ENCODE data around the gene GSN. TPM values are rescaled to one million over a fixed set of nuclear protein-coding genes. Genes with fewer than 3 reads are reported as not detected.

Gene GSN
- total RNA-seq, 1 experiment from 2014 or later: 207 TPM

- DNase-seq (ENCODE audit: low read depth): no peak
Observed at GRCh38 chr9:121302341-121302740, 34.4 kb downstream of the GSN start.

- no peak for DNase-seq (ENCODE audit: low read depth)
Observed at GRCh38 chr9:121302786-121303185, 34.8 kb downstream of the GSN start.

- DNase-seq (ENCODE audit: low read depth): no peak
Observed at GRCh38 chr9:121303456-121304451, 35.8 kb downstream of the GSN start.

GRCh38 chr9:121304707-121305106, 36.7 kb downstream of the GSN start:
- DNase-seq (ENCODE audit: low read depth): no peak

GRCh38 chr9:121305269-121305994, 37.5 kb downstream of the GSN start:
- no peak for DNase-seq (ENCODE audit: low read depth)

- DNase-seq (ENCODE audit: low read depth): no peak
Observed at GRCh38 chr9:121307976-121308375, 40.0 kb downstream of the GSN start.

- DNase-seq (ENCODE audit: low read depth): no peak
Observed at GRCh38 chr9:121308765-121309164, 40.8 kb downstream of the GSN start.

- no peak for DNase-seq (ENCODE audit: low read depth)
Observed at GRCh38 chr9:121309171-121309570, 41.2 kb downstream of the GSN start.

GRCh38 chr9:121309833-121310425, 42.0 kb downstream of the GSN start:
- DNase-seq (ENCODE audit: low read depth): no peak

- no peak for DNase-seq (ENCODE audit: low read depth)
Observed at GRCh38 chr9:121310571-121310970, 42.6 kb downstream of the GSN start.

GRCh38 chr9:121312169-121312568, 44.2 kb downstream of the GSN start:
- no peak for DNase-seq (ENCODE audit: low read depth)

- no peak for DNase-seq (ENCODE audit: low read depth)
Observed at GRCh38 chr9:121313458-121314152, 45.6 kb downstream of the GSN start.

- DNase-seq (ENCODE audit: low read depth): no peak
Observed at GRCh38 chr9:121316378-121316777, 48.4 kb downstream of the GSN start.

- no peak for DNase-seq (ENCODE audit: low read depth)
Observed at GRCh38 chr9:121316852-121317373, 49.0 kb downstream of the GSN start.

GRCh38 chr9:121317737-121318630, 50.0 kb downstream of the GSN start:
- peak; percentile 33 for DNase-seq (ENCODE audit: low read depth)

- no peak for DNase-seq (ENCODE audit: low read depth)
Observed at GRCh38 chr9:121318631-121319382, 50.8 kb downstream of the GSN start.

GRCh38 chr9:121319383-121319780, 51.4 kb downstream of the GSN start:
- DNase-seq (ENCODE audit: low read depth): no peak

- peak; percentile 93 for DNase-seq (ENCODE audit: low read depth)
Observed at GRCh38 chr9:121321016-121321503, 53.1 kb downstream of the GSN start.

- peak; percentile 97 for DNase-seq (ENCODE audit: low read depth)
Observed at GRCh38 chr9:121322037-121322736, 54.2 kb downstream of the GSN start.
